Fibroblast of lung (primary cell): ENCODE results near the gene CCDC8.

Experiments
- CTCF ChIP-seq, 2 donors: IDR thresholded peaks in 1 of 2; conservative IDR thresholded peaks in 1 of 2; 1 replicate in 1 of 2; 2 replicates in 1 of 2; pipeline ENCODE4 v1.5.1; 2011 to 2012; ENCODE audit warnings: low read length in 2 of 2, control low read depth in 1 of 2, inconsistent platforms in 1 of 2, low read depth in 1 of 2, mild to moderate bottlenecking in 1 of 2
- EZH2 ChIP-seq: IDR thresholded peaks from 2 replicates; pipeline ENCODE4 v1.5.1; 2012; ENCODE audit warnings: low read length, control low read depth, mild to moderate bottlenecking; ENCODE audit errors: missing control alignments

GRCh38 chr19:46368116-46368515 lies 45.2 kb downstream of the CCDC8 start:
- no peak for TF ChIP-seq CTCF (conservative IDR thresholded peaks at IDR 0.05 in 1 of 2, IDR thresholded peaks at IDR 0.05 in 1 of 2; ENCODE audit: low read depth in 1 of 2, low read length in 2 of 2)
- no peak for TF ChIP-seq EZH2
